ENCODE results near the gene GREB1L.
"Not testable (repeated sequence)": the region's sequence is repeated elsewhere in the genome, so short reads cannot be mapped to it uniquely, and the experiment has no call there.

GREB1L gene

DNA sequence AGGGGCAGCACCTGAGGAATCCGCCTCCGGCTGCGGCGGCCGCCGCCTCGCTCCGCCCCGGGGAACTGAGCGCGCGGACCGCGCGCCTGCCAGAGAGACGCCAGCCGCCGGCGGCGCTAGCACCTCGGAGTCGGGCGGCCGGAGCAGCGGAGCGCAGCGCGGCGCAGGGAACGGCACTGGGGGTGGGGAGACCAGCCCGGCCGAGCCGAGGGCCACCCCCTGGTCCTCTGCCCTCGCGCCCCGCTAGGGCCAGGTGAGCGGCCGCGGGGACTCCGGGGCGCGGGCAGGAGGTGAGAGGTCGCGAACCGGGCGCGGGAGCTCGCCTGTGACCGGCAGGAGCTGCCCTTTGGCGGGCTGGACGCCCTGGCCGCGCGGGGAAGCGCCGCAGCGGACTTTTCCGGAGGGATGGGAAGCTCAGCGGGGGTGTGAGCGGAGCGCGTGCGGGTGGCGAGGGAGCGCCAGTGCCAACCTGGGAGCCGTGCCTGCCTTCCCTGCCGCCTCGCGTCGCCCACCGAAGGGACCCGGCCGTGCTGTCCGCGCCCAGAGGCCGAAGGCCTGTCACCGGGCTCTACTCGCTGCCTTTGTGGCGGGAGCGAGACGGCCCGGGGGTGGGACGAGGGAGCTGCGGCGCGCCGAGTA lies at the start of gene GREB1L:
TSS of gene GREB1L (plus strand) at position 92 of the 639 bp plus-strand sequence. CDS start 141,287 bp downstream, outside the sequence.
- H3K36me3 Mint-ChIP-seq: no peaks in the 10 kb centered on the region
- H3K4me3 Mint-ChIP-seq: peak within 1 kb of the TSS; percentile 63
- peaks cover 53% of the 10 kb centered on the region for H3K27me3 Mint-ChIP-seq
- peak; percentile 31 for ATAC-seq
- no peak within 1 kb of the TSS for H3K27ac Mint-ChIP-seq
- no peaks in the 10 kb centered on the region for H3K9me3 Mint-ChIP-seq
- H3K4me1 Mint-ChIP-seq: peaks cover 14% of the 10 kb centered on the region

DNA sequence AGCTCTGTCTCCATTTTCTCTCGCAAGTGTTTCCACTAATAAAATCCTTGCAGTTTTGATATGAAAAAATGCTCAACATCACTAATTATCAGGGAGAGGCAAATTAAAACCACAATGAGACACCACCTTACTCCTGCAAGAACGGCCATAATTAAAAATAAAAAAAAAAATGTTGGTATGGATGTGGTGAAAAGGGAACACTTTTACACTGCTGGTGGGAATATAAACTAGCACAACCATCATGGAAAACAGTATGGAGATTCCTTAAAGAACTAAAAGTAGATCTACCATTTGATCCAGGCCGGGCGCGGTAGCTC lies 49.8 kb upstream of the GREB1L start:
- ATAC-seq: no peak
- Mint-ChIP-seq H3K27me3 (peaks cover 35% of the 10 kb centered on the region), H3K36me3 (no peaks in the 10 kb centered on the region), H3K4me3 (no peak overlapping the region), H3K4me1 (no peaks in the 10 kb centered on the region), H3K9me3 (no peaks in the 10 kb centered on the region), H3K27ac (no peak overlapping the region)

DNA sequence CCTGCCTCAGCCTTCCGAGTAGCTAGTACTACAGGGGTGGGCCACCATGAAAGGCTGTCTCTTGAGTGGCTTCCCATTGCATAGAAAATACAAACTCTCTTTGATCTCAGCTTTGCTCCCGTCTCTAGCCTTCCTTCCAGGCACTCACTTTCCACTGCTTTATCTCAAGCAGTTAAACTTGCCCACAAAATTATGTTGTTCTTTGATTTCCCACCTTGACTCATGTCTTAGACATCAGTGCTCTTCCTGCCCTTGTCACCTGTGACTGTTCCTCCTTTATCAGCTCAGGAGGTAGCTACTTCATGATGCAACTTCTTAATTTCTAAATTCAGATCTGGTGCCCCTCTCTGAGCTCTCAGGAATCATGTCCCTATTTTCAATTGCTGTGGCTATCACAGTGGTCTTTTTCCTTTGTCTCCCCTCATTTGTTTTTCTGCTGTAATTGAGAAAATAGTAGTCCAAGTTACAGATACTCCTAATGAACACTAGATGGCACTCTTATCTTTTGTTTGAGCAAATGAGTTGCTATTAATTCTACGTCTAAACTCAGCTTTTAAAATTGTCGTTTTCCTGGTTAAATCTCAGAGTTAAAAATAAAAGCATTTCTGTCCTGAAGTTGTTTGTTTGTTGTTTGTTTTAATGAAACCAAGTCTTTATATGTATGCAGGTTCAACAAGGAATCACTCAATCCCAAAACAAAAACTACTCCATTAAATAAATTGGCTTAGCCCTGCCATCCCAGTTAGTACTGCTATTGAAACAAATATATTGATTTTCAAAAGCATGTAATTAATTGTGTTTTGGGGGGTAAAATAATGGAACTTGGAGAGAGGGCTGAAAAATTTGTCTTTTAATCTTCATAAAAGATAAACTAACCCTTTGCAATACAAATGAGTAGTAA lies 46.9 kb upstream of the GREB1L start:
- Mint-ChIP-seq H3K4me3 (no peak overlapping the region), H3K9me3 (no peaks in the 10 kb centered on the region), H3K4me1 (no peaks in the 10 kb centered on the region), H3K36me3 (no peaks in the 10 kb centered on the region), H3K27ac (no peak overlapping the region), H3K27me3 (peaks cover 30% of the 10 kb centered on the region)
- no peak for ATAC-seq

DNA sequence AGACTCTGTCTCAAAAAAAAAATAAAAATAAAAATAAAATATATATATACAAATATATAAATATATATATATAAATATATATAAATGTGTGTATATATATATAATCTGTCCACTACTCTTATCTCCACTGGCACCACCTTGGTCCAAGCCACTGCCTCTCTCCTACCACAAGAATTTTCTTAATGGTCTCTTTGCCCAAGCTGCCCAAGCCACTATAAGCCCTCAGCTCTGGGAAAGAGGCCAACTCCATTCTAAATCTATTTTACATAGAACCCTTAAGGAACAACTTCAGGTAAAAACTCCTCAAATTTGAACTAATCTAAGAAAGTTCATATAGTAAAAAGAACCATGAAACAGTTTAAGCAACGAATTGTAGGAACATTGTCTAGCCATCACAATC lies 45.6 kb upstream of the GREB1L start:
- Mint-ChIP-seq H3K9me3 (no peaks in the 10 kb centered on the region), H3K27ac (no peak overlapping the region), H3K4me1 (no peaks in the 10 kb centered on the region), H3K27me3 (peaks cover 17% of the 10 kb centered on the region), H3K4me3 (no peak overlapping the region), H3K36me3 (no peaks in the 10 kb centered on the region)
- ATAC-seq: no peak

DNA sequence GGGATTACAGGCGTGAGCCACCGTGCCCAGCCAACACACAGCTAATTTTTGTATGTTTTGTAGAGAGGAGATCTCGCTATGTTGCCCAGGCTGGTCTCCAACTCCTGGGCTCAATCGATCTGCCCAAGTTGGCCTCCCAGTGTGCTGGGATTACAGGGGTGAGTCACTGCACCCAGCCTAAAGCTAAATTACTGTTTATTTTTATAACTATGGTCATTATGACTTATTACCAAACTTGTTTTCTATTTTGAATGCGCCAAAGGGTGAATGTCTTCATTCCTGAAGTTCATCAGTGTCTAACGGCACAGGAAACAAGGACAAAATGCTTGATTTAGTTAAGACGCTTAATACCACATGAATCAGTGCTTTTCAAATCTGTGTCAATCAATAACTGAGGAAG lies 38.9 kb upstream of the GREB1L start:
- no peaks in the 10 kb centered on the region for H3K36me3 Mint-ChIP-seq
- no peak overlapping the region for H3K27ac Mint-ChIP-seq
- no peaks in the 10 kb centered on the region for H3K4me1 Mint-ChIP-seq
- H3K9me3 Mint-ChIP-seq: no peaks in the 10 kb centered on the region
- H3K27me3 Mint-ChIP-seq: peaks cover 9% of the 10 kb centered on the region
- no peak for ATAC-seq
- H3K4me3 Mint-ChIP-seq: no peak overlapping the region

DNA sequence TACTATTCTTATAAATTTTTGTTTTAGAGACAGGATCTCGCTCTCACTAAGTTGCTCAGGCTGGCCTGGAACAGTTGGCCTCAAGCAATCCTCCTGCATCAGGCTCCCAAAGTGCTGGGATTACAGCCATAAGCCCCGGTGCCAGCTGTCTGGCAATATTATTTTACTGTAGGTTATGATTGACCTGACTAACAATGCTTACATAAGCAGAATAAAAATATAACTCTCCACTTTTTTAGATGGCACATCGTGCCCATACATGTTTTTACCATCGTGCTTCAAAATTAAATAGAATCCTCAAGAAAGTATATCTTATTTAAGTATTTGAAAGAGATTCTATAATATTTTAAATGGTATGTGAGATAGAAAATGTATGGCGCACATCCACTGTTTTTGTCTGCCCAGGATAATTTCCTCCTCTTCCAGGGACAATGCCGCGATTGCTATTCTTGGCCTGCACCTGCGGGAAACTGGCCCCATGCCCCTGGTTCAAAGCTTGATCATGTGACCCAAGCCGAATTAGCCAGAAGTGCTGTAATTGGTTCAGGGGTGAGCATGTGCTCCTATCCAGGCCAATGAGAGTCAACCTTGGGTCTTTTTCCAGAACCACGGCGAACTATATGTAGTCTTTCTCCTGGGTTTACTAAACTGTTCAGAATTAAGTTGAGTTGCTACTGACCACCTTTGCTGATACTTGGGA lies 38.3 kb upstream of the GREB1L start:
- Mint-ChIP-seq H3K36me3 (no peaks in the 10 kb centered on the region), H3K9me3 (no peaks in the 10 kb centered on the region), H3K4me1 (no peaks in the 10 kb centered on the region), H3K27ac (no peak overlapping the region), H3K27me3 (peaks cover 9% of the 10 kb centered on the region), H3K4me3 (no peak overlapping the region)
- ATAC-seq: no peak

DNA sequence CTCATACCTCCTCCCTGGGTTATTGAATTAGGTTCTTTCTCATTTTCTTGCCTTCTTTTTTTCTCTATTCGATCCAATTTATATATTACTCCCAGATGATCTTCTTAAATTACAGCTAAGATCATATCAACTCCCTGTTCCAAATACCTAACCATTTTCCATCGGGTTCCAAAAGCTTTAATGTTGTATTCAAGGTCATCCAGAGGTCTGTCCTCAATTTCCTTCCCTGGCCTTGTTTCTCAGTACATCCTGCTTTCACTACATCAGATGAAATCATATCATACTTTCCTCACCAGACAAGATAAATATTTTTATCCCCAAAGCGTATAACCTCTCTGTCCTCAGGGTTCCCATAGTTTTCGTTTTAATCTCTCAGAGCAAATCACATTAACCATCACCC lies 36.3 kb upstream of the GREB1L start:
- Mint-ChIP-seq H3K27ac (no peak overlapping the region), H3K9me3 (no peaks in the 10 kb centered on the region), H3K4me3 (no peak overlapping the region)

DNA sequence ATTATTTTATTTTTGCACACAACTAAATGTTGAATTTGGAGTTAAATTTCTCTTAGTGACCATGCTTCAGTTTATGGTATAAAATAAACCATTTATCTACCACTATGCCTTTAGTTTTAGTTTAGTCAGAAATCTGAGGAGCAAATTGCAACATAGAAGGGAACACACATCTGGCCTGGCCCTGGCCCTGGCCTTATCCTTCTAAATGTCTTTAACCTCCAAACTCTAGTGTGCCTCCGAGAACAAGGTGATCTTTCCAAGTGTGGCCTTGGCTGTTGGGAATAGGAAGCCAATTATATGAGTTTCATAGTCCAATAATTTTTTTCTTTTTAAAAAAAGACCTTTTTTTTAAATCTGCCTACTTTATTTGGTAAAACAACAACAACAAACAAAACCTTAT lies 31.8 kb upstream of the GREB1L start:
- Mint-ChIP-seq H3K4me3 (no peak overlapping the region), H3K9me3 (no peaks in the 10 kb centered on the region), H3K27ac (no peak overlapping the region), H3K27me3 (peaks cover 11% of the 10 kb centered on the region), H3K36me3 (no peaks in the 10 kb centered on the region), H3K4me1 (no peaks in the 10 kb centered on the region)
- ATAC-seq: no peak

More for the DNA sequence above, 36.3 kb upstream of the GREB1L start:
- ATAC-seq: no peak
- Mint-ChIP-seq H3K27me3 (peaks cover 9% of the 10 kb centered on the region), H3K36me3 (no peaks in the 10 kb centered on the region), H3K4me1 (no peaks in the 10 kb centered on the region)

DNA sequence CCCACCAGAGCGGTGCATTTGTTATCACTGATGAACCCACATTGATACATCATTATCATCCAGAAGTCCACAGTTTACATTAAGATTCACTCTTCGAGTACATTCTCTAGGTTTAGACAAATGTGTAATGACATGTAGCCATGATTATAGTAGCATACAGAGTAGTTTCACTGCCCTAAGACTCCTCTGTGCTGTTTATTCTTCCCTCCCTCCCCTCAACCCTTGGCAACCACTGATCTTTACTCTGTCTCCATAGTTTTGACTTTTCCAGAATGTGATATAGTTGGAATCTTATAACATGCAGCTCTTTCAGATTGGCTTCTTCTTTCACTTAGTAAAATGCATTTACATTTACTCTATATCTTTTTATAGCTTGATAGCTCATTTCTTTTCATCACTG lies 31.2 kb upstream of the GREB1L start:
- Mint-ChIP-seq H3K9me3 (no peaks in the 10 kb centered on the region), H3K4me3 (no peak overlapping the region), H3K27ac (no peak overlapping the region), H3K4me1 (no peaks in the 10 kb centered on the region), H3K36me3 (no peaks in the 10 kb centered on the region), H3K27me3 (peaks cover 11% of the 10 kb centered on the region)
- ATAC-seq: no peak

DNA sequence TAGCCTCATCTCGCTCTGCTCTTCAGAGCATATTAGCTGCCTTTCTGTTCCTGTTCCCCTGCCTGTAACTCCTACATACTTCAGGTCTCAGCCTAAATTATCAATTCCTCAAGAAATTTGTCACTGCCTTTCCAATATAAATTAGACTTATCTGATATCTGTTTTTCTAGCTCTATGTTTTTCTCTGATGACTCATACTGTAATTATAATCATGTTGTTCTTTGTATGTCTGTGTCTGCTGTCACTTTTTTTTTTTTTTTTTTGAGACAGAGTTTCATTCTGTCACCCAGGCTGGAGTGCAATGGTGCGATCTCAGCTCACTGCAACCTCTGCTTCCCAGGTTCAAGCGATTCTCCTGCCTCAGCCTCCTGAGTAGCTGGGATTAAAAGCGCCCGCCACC lies 27.6 kb upstream of the GREB1L start:
- not testable (repeated sequence) for H3K4me1 Mint-ChIP-seq, H3K27ac Mint-ChIP-seq, H3K36me3 Mint-ChIP-seq, ATAC-seq, H3K9me3 Mint-ChIP-seq, H3K4me3 Mint-ChIP-seq
- H3K27me3 Mint-ChIP-seq: peaks cover 20% of the 10 kb centered on the region

DNA sequence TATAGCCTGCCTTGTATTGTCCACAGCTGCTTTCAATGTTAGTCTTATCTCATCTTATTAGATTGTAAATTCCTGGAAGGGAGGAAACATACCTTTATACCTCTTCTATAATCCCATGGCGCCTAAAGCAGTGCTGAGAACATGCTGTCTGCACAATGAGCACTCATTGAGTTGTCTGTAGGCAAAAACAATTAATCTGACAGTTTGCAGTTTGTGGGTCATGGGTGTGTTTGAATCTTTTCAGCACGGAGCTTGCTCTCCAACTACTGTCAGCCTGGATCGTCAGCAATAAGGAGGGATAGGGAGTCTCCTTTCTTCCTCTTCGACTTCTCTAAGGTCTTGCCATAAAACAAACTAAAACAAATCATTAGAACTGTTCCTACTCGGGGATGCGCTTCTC lies 26.5 kb upstream of the GREB1L start:
- Mint-ChIP-seq H3K27me3 (peaks cover 20% of the 10 kb centered on the region), H3K9me3 (no peaks in the 10 kb centered on the region), H3K4me1 (no peaks in the 10 kb centered on the region), H3K4me3 (no peak overlapping the region), H3K27ac (no peak overlapping the region), H3K36me3 (no peaks in the 10 kb centered on the region)
- ATAC-seq: no peak

DNA sequence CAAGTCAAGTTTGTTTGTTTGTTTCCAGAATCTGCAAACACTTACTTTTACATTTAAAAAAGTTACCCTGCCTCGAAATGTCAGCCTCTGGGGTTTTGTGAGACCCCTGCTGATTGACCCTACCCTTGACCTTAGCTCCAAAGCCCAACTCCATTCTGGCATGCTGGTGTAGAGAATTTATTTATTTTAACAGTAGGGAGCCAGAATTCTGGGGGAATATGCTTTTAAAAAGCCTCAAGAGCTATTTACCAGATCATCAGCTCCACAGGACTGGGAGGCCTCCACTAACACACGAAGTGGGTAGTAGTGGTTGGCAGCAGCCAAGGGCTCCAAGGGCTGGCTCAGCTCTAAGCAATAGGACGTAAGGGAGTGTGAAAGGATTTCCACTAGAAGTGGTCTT lies 23.2 kb upstream of the GREB1L start:
- ATAC-seq: no peak
- H3K27me3 Mint-ChIP-seq: peaks cover 9% of the 10 kb centered on the region
- no peaks in the 10 kb centered on the region for H3K36me3 Mint-ChIP-seq
- H3K4me3 Mint-ChIP-seq: no peak overlapping the region
- no peak overlapping the region for H3K27ac Mint-ChIP-seq
- no peaks in the 10 kb centered on the region for H3K9me3 Mint-ChIP-seq
- no peaks in the 10 kb centered on the region for H3K4me1 Mint-ChIP-seq

DNA sequence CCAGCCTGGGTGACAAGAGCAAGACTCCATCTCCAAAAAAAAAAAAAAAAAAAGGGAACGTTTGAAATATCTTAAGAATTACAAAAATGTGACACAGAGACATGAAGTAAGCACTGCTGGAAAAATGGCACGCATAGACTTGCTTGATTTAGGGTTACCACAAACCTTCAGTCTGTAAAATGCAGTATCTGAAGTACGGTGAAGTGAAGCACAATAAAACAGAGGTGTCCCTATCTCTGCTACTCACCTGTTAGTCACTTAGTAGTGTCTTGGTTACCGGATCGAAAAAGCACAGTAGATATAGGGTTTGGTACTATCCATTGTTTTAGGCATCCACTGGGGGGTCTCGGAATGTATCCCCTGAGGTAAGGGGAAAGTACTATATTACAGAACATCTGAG lies 11.6 kb upstream of the GREB1L start:
- no peaks in the 10 kb centered on the region for H3K4me1 Mint-ChIP-seq
- ATAC-seq: no peak
- H3K9me3 Mint-ChIP-seq: no peaks in the 10 kb centered on the region
- no peaks in the 10 kb centered on the region for H3K36me3 Mint-ChIP-seq
- peaks cover 8% of the 10 kb centered on the region for H3K27me3 Mint-ChIP-seq
- no peak overlapping the region for H3K4me3 Mint-ChIP-seq
- H3K27ac Mint-ChIP-seq: no peak overlapping the region

DNA sequence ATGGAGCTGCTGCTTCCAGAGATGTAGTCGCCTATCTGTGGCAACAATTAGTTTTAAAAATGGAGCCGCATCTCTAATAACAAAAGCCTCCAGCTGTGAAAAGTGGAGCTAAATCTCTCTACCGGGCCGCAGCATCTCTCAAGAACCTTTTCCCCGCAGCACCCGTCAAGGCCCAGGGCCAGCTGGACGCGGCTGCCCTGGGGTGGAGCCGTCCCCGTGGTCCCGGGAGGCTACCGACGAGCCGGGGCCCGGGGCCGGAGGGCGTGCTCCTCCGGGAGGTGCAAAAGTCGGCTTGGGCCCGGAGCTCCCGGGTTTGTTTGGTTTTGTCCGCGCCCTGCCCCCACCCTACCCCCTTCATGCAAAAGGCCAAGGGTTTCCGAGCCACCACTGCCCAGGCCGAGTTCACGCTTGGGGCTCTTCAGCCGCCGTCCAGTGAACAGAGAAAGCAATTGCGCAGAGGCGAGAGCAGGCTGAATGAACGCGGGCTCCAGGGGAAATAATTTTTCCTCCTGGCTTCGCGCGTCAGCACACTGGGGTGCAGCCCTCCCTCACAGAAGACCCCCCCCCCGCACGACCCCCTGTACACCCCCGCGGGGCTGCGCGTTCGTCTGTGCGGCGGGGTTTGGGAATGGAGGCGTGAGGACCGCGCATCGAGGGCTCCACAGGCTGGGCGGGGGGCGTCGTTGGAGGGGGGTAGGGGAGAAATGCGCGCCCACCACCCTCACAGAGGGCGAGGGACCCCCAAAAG lies 557 bp upstream of the GREB1L start:
- H3K4me3 Mint-ChIP-seq: peak overlapping the region; percentile 63
- peaks cover 14% of the 10 kb centered on the region for H3K4me1 Mint-ChIP-seq
- H3K27me3 Mint-ChIP-seq: peaks cover 59% of the 10 kb centered on the region
- H3K36me3 Mint-ChIP-seq: no peaks in the 10 kb centered on the region
- no peak for ATAC-seq
- no peaks in the 10 kb centered on the region for H3K9me3 Mint-ChIP-seq
- H3K27ac Mint-ChIP-seq: no peak overlapping the region

DNA sequence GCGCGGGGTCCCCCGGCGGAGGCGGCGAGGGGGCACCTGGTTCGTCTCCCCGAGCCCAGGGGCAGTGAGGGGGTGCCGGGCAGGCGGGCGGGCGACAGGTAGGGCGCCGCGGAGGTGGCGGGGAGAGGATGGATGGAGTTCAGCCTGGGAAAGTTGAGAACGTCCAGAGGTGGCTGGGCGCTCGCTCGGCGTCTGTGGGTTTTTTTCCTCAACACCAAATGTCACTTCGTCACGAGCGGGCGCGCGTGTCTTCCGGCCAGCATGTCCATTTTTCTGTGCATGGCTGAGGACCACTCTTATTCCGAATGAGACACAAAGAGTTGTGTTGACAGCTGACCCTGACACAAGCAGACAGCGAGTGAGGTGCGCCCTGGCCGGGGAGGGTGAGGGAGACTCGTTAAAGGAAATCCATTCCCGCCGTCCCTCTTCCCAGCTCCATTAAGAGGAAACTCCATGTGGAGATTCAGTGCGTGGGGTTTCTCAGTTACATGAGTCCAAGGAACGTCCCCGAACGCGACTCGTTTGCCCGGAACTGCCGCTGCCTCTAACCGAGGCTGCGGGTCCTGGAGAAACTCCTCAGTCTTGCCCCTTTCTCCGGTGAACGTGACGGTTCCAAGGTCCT lies 859 bp downstream of the GREB1L start:
- H3K4me3 Mint-ChIP-seq: no peak overlapping the region
- no peaks in the 10 kb centered on the region for H3K36me3 Mint-ChIP-seq
- H3K9me3 Mint-ChIP-seq: no peaks in the 10 kb centered on the region
- no peak for ATAC-seq
- H3K27ac Mint-ChIP-seq: no peak overlapping the region
- H3K27me3 Mint-ChIP-seq: peaks cover 49% of the 10 kb centered on the region
- peaks cover 14% of the 10 kb centered on the region for H3K4me1 Mint-ChIP-seq

Data from stimulated activated memory B cell treated with anti-CD40 and anti-IgM and Interleukin-4, amounts not matched to agents 10 μg/mL and 1 μg/mL and 100 μg/mL, for 72 hours (primary cell).